Measurements from ENCODE around the gene CAPS.

CAPS gene

DNA sequence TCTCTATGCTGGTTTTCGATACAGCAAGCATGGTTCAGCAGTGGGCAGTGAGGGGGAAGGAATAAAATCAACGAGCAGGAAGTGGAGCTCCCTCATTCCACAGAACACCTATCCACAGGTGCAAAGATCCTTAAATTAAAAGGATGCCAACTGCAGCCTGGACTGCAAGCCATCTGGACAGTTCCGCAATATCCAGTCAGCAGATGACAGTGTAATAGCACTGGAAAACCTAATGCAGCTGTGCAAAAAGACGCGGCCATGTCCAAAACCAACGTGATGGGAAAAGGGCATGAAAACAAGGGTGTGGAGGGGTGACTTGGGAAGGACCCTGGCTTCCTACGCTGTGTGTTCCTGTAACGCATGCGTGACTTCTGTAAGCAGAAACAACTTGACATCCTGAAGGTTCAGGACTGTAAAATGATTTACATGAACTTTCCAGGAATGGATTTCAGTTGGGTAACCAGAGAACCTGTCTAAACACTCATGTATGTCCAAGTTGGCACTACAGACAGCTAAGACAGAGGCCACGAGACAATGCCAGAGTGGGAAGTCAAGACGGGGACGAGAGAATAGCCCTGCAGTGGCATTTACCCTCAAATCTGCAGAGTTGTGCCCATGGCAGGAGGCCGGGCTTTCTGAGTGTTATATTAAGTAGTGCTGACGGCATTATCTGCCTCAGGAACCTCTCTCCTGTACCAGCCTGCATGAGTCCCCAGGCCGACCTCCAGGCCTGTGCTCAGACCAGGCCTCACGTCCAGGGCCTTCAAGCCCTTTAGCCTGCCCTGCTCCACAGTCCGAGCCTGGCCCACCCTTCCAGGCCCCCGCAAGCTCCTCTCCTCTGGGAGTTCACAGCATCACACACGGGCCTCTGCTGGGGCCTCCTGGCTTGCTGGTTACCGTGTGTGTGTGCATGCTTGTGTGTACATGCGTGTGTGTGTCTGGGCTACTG, 26.5 kb downstream of the CAPS start:
- peaks cover 32% of the 10 kb centered on the region for H3K79me2 ChIP-seq (ENCODE audit: insufficient read depth, low read length)

DNA sequence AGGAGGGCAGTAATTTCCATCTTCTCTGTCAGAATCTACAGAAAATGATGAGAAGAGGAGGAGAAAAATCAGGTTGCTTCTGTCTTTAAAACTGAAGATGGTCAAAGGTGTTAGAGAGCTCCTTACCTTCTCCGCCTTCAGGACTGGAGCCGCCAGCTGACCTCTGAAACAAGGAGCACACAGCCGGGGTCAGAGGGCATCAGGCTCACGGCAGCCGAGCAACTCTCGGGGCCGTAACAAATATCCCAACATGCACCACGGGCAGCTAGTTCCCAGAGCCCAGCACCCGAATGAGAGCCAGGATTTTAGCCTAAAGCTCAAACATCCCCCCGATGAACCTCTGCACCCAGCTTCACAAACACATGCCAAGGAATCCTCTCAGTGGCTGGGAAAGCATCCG, 27.6 kb downstream of the CAPS start:
- no peak overlapping the region for H3K4me3 ChIP-seq (ENCODE audit: insufficient read depth, low read length, poor library complexity, severe bottlenecking)
- no peaks in the 10 kb centered on the region for H3K9me3 ChIP-seq (ENCODE audit: insufficient read depth, low read length)
- no peak overlapping the region for H2AFZ ChIP-seq (ENCODE audit: low read depth, low read length, severe bottlenecking)
- no peak for TF ChIP-seq EZH2phosphoT487 (conservative IDR thresholded peaks at IDR 0.05; ENCODE audit: low read length)
- TF ChIP-seq, protein P1, sequence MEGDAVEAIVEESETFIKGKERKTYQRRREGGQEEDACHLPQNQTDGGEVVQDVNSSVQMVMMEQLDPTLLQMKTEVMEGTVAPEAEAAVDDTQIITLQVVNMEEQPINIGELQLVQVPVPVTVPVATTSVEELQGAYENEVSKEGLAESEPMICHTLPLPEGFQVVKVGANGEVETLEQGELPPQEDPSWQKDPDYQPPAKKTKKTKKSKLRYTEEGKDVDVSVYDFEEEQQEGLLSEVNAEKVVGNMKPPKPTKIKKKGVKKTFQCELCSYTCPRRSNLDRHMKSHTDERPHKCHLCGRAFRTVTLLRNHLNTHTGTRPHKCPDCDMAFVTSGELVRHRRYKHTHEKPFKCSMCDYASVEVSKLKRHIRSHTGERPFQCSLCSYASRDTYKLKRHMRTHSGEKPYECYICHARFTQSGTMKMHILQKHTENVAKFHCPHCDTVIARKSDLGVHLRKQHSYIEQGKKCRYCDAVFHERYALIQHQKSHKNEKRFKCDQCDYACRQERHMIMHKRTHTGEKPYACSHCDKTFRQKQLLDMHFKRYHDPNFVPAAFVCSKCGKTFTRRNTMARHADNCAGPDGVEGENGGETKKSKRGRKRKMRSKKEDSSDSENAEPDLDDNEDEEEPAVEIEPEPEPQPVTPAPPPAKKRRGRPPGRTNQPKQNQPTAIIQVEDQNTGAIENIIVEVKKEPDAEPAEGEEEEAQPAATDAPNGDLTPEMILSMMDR (IDR thresholded peaks at IDR 0.05; ENCODE audit: insufficient read depth, low read length, poor library complexity, severe bottlenecking), result no peak
- no peaks in the 10 kb centered on the region for H3F3A ChIP-seq (ENCODE audit: insufficient read depth)
- H3K27me3 ChIP-seq (ENCODE audit: low read length), result no peaks in the 10 kb centered on the region
- no peak overlapping the region for H3K9ac ChIP-seq (ENCODE audit: low read length)
- no peak overlapping the region for H3K4me2 ChIP-seq (ENCODE audit: low read depth, low read length, poor library complexity, severe bottlenecking)
- no peaks in the 10 kb centered on the region for H3K36me3 ChIP-seq (ENCODE audit: low read length)
- no peaks in the 10 kb centered on the region; the same call in 1 of the 2 replicates for H4K20me1 ChIP-seq (ENCODE audit: low read depth, low read length)
- peaks cover 44% of the 10 kb centered on the region for H3K79me2 ChIP-seq (ENCODE audit: insufficient read depth, low read length)
- H3K9me2 ChIP-seq (replicated peaks; ENCODE audit: insufficient read depth, low read length), result no peaks in the 10 kb centered on the region
- no peak overlapping the region for H3K27ac ChIP-seq (ENCODE audit: low read depth, low read length)

More for the DNA sequence above, 26.5 kb downstream of the CAPS start:
- H3K9me3 ChIP-seq (ENCODE audit: insufficient read depth, low read length), result no peaks in the 10 kb centered on the region
- no peak overlapping the region for H3K27ac ChIP-seq (ENCODE audit: low read depth, low read length)
- H4K20me1 ChIP-seq (ENCODE audit: low read depth, low read length), result no peaks in the 10 kb centered on the region; the same call in 1 of the 2 replicates
- no peak overlapping the region for H2AFZ ChIP-seq (ENCODE audit: low read depth, low read length, severe bottlenecking)
- no peak for TF ChIP-seq EZH2phosphoT487 (conservative IDR thresholded peaks at IDR 0.05; ENCODE audit: low read length)
- TF ChIP-seq, protein P1 (IDR thresholded peaks at IDR 0.05; ENCODE audit: insufficient read depth, low read length, poor library complexity, severe bottlenecking), result no peak
- H3K27me3 ChIP-seq (ENCODE audit: low read length), result no peaks in the 10 kb centered on the region
- H3F3A ChIP-seq (ENCODE audit: insufficient read depth), result no peaks in the 10 kb centered on the region
- H3K4me2 ChIP-seq (ENCODE audit: low read depth, low read length, poor library complexity, severe bottlenecking), result no peak overlapping the region
- no peaks in the 10 kb centered on the region for H3K9me2 ChIP-seq (replicated peaks; ENCODE audit: insufficient read depth, low read length)
- no peak overlapping the region for H3K4me3 ChIP-seq (ENCODE audit: insufficient read depth, low read length, poor library complexity, severe bottlenecking)
- H3K9ac ChIP-seq (ENCODE audit: low read length), result no peak overlapping the region
- H3K36me3 ChIP-seq (ENCODE audit: low read length), result no peaks in the 10 kb centered on the region

DNA sequence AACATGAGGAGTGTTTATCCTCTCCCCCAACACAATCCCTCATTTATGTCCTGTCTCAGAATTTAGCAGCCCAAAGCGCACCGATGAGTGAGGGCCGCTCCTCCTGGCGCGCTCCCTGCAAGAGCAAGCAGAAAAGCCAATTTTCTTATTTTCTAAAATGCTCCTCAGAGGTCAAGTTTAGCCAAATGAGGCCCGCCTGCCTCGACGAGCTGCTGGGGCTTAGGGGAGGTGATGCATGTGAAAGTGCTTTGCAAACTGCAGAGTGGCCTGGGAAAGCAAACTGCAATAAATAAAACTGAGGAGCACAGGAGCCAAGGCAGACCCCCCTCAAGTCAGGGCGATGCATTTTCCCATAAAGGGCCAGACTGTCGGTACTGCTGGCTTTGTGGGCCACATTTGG, 29.0 kb downstream of the CAPS start:
- Histone ChIP-seq H3K36me3 (ENCODE audit: low read length) (no peaks in the 10 kb centered on the region), H3K9ac (ENCODE audit: low read length) (no peak overlapping the region), H3K9me3 (ENCODE audit: insufficient read depth, low read length) (no peaks in the 10 kb centered on the region), H3K4me2 (ENCODE audit: low read depth, low read length, poor library complexity, severe bottlenecking) (no peak overlapping the region), H3K27ac (ENCODE audit: low read depth, low read length) (no peak overlapping the region), H3K4me3 (ENCODE audit: insufficient read depth, low read length, poor library complexity, severe bottlenecking) (no peak overlapping the region), H4K20me1 (ENCODE audit: low read depth, low read length) (no peaks in the 10 kb centered on the region; the same call in 1 of the 2 replicates), H3K79me2 (ENCODE audit: insufficient read depth, low read length) (peaks cover 57% of the 10 kb centered on the region), H3K27me3 (ENCODE audit: low read length) (no peaks in the 10 kb centered on the region), H3K9me2 (replicated peaks; ENCODE audit: insufficient read depth, low read length) (no peaks in the 10 kb centered on the region), H3F3A (ENCODE audit: insufficient read depth) (no peaks in the 10 kb centered on the region), H2AFZ (ENCODE audit: low read depth, low read length, severe bottlenecking) (no peak overlapping the region)
- TF ChIP-seq, protein P1 (IDR thresholded peaks at IDR 0.05; ENCODE audit: insufficient read depth, low read length, poor library complexity, severe bottlenecking), result no peak
- no peak for TF ChIP-seq EZH2phosphoT487 (conservative IDR thresholded peaks at IDR 0.05; ENCODE audit: low read length)

Measured in SU-DHL-6 (cell line).